PFSK-1 (cell line): ENCODE measurements around the gene SMIM7.

ENCODE experiments used
- POLR2AphosphoS5 ChIP-seq: IDR thresholded peaks from 2 replicates; pipeline ENCODE4 v1.6.1; 2012; ENCODE audit warnings: low read depth, mild to moderate bottlenecking, control low read depth, low read length, moderate library complexity
- TAF1 ChIP-seq: IDR thresholded peaks from 2 replicates; pipeline ENCODE4 v1.6.1; 2012; ENCODE audit warnings: low read length, control low read depth, borderline replicate concordance; ENCODE audit not compliant: insufficient read depth
- TF ChIP-seq, protein P1 (sequence below), 2 experiments: IDR thresholded peaks; 2 replicates each; pipeline versions ENCODE4 v1.6.1 to v1.8.0; 2011 to 2012; ENCODE audit warnings: low read depth in 2 of 2, low read length in 2 of 2, control low read depth in 1 of 2, inconsistent platforms in 1 of 2, mild to moderate bottlenecking in 1 of 2, moderate library complexity in 1 of 2; ENCODE audit not compliant: insufficient read depth in 1 of 2

DNA sequence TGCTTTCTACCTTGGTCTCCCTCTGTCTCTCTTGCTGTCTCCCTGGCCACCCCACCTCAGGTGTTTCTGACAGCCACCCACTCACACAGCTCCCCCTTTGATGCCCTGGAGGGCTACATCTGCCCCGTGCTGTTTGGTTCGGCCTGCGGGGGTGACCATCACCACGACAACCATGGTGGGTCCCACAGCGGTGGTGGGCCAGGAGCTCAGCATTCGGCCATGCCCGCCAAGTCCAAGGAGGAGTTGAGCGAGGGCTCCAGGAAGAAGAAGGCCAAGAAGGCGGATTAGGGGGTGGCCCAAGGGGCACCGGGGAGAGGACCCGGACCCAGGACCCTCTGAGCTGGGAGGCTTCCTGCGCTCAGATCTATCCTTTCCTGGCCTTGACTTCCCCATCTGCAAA is 28.1 kb upstream of the SMIM7 start:
- TF ChIP-seq, protein P1, sequence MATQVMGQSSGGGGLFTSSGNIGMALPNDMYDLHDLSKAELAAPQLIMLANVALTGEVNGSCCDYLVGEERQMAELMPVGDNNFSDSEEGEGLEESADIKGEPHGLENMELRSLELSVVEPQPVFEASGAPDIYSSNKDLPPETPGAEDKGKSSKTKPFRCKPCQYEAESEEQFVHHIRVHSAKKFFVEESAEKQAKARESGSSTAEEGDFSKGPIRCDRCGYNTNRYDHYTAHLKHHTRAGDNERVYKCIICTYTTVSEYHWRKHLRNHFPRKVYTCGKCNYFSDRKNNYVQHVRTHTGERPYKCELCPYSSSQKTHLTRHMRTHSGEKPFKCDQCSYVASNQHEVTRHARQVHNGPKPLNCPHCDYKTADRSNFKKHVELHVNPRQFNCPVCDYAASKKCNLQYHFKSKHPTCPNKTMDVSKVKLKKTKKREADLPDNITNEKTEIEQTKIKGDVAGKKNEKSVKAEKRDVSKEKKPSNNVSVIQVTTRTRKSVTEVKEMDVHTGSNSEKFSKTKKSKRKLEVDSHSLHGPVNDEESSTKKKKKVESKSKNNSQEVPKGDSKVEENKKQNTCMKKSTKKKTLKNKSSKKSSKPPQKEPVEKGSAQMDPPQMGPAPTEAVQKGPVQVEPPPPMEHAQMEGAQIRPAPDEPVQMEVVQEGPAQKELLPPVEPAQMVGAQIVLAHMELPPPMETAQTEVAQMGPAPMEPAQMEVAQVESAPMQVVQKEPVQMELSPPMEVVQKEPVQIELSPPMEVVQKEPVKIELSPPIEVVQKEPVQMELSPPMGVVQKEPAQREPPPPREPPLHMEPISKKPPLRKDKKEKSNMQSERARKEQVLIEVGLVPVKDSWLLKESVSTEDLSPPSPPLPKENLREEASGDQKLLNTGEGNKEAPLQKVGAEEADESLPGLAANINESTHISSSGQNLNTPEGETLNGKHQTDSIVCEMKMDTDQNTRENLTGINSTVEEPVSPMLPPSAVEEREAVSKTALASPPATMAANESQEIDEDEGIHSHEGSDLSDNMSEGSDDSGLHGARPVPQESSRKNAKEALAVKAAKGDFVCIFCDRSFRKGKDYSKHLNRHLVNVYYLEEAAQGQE (IDR thresholded peaks at IDR 0.05; ENCODE audit: insufficient read depth in 1 of 2, low read depth in 2 of 2, low read length in 2 of 2) = no peak
- TF ChIP-seq TAF1 (no peak), POLR2AphosphoS5 (no peak)
